GM18519 (cell line): ENCODE results near the gene COPS6.
"Not testable (repeated sequence)": the region's sequence is repeated elsewhere in the genome, so short reads cannot be mapped to it uniquely, and the experiment has no call there.

Experiments used
- ATAC-seq: cut with Tn5 transposase; IDR thresholded peaks from one replicate; pipeline ENCODE4 v1.9.1; 2021; ENCODE audit warnings: mild to moderate bottlenecking, moderate library complexity; ENCODE audit not compliant: unreplicated experiment, low FRiP score

COPS6 gene

DNA sequence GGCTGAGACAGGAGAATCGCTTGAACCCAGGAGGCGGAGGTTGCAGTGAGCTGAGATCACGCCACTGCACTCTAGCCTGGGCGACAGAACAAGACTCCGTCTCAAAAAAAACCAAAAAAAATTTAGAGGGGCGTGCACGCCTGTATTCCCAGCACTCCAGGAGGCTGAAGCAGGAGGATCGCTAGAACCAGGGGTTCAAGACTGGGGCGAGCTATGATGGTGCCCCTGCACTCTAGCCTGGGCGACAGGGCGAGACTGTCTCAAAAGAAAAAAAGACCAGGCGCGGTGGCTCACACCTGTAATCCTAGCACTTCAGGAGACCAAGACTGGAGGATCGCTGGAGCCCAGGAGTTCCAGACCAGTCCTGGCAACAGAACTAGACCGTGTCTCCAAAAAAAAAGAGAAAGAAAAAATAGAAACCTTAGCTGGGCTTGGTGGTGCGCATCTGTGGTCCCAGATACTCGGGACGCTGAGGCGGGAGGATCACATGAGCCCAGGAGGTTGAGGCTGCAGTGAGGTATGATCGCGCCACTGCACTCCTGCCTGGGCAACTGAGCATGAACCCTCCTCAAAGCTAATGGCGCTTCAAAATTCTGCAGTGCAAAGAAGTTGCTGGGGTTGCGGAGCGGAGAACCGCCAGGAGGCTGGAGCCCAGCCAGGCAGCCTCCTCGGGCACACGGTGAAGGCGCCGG, 37.6 kb downstream of the COPS6 start:
- ATAC-seq = peak; percentile 8

DNA sequence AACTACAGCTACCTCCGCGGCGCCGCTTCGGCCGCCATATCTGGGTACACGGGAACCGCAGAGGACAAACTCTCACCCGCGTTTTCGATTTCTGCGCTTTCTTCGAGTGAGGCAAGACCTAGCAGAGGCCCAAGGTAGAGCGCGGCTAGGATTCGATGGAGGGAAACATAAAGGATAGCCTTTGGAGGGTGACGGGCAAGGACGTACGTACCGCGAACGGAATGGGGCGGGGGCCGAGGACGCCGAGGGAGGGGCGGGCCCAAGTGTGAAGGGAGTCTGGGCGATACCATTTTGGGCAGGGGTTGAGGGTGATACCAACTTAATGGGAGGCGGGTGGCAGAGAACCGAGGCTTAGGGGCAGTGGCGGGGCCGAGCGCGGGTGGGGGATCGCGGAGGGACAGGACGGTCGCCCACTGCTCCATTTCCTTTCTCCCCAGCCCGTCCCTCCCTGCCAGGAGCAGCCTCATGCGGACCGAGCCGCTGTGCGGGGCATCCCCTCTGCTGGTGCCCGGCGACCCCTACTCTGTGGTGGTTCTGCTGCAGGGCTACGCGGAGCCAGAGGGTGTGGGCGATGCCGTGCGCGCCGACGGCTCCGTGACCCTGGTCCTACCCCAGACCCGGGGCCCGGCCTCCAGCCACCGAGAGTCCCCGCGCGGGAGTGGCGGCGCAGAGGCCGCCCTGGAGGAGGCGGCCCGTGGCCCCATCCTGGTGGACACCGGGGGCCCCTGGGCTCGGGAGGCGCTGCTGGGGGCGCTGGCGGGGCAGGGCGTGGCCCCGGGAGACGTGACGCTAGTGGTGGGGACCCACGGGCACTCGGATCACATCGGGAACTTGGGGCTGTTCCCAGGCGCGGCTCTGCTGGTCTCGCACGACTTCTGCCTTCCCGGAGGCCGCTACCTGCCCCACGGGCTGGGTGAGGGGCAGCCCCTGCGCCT, 38.4 kb downstream of the COPS6 start, which contains the start of gene MBLAC1:
Gene MBLAC1 (plus strand): TSS at position 37 of the 935 bp plus-strand sequence. CDS start 429 bp downstream, at position 466.
- ATAC-seq = peak; percentile 37

DNA sequence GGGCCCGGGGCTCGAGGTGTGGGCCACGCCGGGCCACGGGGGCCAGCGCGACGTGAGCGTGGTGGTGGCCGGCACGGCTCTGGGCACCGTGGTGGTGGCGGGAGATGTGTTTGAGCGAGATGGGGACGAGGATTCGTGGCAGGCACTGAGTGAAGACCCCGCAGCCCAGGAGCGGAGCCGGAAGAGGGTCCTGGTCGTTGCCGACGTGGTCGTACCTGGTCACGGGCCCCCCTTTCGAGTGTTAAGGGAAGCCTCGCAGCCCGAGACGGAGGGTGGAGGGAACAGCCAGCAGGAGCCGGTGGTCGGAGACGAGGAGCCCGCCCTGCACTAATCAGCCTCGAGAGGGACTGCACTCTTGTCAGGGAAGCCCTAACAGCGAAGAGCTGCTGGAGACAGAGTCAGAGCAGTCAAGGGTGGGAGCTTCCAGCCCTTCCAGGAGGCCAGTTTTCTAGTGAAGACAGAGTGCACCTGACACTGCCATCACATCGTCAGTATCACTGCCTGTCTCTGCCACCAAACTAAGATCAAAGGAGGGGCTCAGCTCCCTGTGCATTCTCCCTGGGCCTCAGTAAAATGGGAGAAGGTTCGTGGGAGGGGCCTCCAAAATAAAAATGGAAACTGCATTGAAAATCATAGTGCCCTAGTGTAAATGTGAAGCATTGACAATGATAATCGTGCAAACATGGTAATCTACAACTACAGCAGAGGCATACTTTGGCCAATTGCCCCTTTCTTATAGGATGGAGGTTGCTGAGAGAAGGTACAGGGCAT, 39.3 kb downstream of the COPS6 start:
- ATAC-seq = peak; percentile 9

DNA sequence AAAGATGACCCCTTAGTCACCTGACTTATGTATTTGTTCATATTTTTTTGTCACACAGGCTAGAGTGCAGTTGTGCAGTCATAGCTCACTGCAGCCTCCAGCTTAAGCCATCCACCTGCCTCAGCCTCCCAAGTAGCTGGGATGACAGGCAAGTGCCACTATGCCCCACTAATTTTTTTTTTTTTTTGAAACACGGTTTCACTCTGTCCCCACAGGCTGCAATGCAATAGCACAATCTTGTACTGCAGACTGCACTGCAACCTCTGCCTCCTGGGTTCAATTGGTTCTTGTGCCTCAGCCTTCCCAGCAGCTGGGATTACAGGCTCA, 39.8 kb downstream of the COPS6 start:
- no peak for ATAC-seq

DNA sequence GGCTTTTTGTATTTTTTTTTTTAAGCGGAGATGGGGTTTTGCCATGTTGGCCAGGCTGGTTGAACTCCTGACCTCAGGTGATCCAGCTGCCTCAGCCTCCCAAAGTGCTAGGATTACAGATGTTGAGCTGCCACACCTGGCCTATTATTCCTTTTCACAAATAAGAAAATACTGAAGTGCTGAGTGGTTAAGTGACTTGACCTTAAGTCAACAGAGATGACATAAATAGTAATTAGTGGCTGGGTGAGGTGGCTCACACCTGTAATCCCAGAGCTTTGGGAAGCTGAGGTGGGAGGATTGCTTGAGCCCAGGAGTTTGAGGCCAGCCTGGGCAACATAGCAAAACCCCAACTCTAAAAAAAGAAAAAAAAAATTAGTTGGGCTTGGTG, 41.4 kb downstream of the COPS6 start:
- not testable (repeated sequence) for ATAC-seq

DNA sequence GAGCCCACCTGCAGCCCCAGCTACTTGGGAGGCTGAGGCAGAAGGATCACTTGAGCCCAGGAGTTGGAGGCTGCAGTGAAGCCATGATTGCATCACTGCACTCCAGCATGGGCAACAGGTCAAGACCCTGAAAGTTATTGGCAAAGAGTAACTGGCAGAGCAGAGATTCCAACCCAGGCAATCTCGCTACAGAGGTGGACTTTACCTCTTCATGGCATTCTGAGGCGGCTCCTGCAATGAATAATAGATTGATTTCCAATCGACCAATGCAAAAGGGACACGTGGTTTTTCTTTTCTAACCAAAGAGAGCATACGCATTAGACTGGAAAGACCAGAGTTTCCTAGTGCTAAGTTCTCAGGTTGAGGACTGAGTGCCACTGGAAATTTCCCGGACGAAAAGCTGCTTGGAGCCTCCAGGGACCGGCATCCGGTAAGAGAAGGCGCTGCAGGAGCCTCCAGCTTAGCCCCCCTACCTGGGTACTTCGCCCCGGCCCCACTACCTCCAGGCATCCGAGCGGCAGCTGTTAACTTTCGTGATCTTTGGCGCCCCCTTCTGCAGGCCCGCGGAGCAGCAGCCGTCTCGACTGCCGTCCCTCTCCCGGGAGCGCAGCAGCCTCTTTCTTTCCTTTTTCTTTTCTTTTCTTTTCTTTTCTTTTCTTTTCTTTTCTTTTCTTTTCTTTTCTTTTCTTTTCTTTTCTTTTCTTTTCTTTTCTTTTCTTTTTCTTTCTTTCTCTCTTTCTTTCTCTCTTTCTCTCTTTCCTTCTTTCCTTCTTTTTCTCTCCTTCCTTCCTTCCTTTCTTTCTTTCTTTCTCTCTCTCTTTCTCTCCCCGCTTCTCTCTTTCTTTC, 42.1 kb downstream of the COPS6 start:
- ATAC-seq = no peak

DNA sequence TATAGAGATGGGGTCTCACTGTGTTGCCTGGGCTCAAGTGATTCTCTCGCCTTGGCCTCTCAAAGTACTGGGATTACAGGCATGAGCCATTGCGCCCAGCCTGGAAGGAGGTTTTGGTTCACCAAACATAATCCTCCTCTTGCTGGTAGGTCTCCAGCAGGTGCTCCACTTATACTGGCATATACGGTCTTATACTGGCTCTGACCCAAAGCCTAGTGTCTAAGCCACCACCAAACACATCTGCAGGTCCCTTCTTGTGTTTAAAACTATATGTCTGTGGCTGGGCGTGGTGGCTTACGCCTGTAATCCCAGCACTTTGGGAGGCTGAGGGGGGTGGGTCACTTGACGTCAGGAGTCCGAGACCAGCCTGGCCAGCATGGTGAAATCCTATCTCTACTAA, 43.4 kb downstream of the COPS6 start:
- no peak for ATAC-seq

DNA sequence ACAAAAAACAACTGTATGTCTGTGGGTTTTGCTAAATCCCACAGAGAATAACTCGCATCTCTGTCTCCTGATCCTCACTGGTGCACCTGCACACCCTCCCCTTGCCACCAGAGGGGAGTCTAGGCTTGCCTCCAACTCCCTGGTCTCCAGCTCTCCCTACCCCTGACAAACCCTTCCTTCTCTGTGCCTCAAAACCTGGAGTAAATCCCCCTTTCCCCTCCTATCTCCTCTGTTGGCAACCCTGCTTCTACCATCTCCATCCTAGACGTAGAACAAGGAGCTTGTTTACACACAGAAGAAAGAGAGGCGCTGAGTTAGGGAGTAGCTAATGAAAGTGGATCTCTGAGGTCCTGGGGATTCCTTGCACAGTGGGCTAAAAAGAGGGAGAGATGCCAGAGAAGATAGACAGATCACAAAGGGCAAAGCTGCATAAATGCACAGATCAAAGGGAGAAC, 44.0 kb downstream of the COPS6 start:
- ATAC-seq = no peak

DNA sequence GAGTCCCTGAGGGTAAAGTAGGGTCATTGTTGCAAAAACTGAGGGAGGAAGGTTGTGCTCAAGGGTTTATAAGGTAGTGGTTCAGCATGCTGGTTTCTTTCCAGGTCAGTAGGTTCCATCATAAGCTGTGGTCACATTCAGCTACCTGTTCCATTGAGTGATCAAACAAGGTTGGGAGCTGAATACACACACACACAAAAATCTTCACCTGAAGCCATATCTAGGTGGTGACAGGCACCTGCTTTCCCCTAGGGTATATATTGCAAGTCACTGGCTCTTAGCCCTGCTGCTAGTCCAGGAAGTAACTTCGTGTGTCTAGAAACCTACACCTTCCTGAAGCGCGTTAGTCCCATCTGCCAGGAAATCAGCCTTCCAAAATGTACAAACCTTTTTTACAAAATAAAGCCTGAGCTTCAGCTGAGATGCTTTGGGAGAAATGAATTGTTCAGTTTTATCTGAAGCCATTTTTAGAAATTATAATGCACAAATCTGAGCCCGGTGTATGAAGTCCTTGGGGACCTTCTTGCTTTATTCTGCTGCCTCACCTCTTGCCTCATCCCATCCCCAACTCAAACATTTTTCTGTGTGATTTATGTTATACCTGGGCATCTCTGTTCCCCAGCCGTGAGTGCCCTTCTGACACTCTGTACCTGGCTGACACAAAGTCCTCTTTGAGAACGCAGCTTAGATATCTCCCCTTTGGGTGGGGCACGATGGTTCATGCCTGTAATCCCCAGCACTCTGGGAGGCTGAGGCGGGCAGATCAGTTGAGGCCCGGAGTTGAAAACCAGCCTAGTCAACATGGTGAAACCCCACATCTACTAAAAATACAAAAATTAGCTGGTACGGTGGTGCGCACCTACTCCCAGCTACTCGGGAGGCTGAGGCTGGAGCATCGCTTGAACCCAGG, 49.3 kb downstream of the COPS6 start:
- ATAC-seq = no peak

DNA sequence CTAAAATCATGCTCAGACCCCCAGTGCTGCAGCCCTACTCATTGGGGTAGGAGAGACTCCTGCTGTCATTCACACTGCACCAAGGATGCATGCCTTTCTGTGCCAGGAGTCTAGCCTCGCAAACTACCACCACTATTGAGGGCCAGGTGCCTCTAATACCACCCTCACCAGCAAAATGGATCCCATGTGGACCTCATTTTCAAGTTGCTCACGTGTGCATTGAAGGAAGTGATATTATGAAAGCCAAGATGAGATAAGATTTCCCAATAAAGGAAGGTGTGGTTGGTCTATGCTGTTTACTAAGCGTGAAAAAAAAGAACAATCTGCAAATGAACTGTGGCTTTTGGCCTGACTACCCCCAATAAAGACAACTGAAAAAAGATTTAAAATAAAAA, 52.8 kb downstream of the COPS6 start:
- no peak for ATAC-seq
